ENCODE measurements around the gene RANBP3L. TPM values are rescaled to one million over a fixed set of nuclear protein-coding genes. Genes with fewer than 3 reads are reported as not detected.
"Not testable (repeated sequence)": the region's sequence is repeated elsewhere in the genome, so short reads cannot be mapped to it uniquely, and the experiment has no call there.

Gene RANBP3L, protein sequence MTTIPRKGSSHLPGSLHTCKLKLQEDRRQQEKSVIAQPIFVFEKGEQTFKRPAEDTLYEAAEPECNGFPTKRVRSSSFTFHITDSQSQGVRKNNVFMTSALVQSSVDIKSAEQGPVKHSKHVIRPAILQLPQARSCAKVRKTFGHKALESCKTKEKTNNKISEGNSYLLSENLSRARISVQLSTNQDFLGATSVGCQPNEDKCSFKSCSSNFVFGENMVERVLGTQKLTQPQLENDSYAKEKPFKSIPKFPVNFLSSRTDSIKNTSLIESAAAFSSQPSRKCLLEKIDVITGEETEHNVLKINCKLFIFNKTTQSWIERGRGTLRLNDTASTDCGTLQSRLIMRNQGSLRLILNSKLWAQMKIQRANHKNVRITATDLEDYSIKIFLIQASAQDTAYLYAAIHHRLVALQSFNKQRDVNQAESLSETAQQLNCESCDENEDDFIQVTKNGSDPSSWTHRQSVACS
- 0.08 TPM for polyA plus RNA-seq (2013, experiment 1 of 2; ENCODE audit: insufficient read length)
- polyA plus RNA-seq (2013, experiment 2 of 2; ENCODE audit: insufficient read length), result 0.21 TPM

DNA sequence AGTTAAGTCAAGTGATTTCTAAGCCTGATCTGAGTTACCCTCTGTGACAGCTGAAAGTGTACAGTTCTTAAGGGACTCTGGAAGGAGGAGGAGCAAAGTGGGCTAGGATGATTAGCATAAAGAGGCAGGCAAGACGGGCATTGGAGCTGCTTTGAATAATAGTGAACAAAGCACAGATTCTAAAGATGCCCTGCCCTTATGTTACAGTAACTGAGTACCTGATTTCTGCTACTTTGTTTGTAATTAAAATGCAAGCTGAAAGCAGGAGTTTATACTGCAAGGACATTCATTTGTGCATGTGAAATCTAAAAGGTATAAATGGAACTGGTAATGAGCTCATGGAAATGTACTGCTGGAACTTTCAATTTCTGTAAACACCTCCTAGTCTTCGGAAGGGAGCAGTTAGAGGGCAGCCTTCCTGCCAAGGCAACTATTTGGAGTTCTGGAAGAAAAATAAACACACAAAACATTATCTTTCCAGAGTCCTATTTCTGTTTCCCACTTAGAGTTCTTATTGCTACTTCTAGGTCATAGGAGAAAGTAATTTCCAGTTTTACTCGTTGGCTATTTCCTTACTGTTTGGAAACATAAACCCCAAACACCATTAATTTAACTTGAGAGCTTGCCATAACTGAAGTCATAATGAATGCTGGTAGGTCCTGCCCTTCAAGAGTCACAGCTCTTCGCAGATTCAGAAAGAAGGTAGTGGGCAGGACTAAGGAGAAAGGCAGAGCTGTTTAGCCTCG, at the start of gene RANBP3L:
Gene RANBP3L (minus strand): TSS at position 45 of the 746 bp plus-strand sequence. CDS start 486 bp downstream, outside the sequence.
- no peak for DNase-seq

DNA sequence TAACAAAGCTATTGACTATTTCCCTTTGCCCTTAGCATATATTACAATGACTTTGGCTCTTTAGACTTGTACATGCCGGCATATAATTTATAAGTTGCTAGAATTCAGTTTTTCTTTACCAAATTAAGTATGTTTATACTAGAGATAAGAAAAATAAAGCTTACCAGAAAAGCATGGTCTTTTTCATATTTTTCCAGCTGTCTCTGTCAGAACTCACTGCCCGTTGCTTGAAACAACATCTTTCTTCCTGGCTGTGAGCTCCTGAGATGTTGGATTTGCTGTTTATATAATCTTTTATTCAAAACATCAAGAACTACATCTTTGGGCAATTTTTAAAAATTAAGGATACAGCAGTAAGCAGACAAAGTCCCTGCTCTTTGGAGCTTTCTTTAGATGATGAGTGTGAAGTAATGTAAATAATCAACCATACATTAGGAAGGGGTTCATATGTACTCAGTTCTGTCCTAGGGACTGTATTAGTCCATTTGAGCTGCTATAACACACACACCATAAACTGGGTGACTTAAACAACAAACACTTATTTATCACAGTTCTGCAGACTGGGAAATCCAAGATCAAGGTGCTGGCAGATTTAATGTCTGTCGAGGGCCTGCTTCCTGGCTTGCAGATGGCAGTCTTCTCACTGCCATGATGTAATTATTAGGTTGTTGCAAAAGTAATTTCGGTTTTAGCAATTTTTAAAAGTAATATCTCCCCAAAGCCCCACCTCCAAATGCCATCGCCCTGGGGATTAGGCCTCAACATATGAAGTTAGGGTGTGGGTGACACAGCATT, 45.4 kb upstream of the RANBP3L start:
- DNase-seq, result no peak

DNA sequence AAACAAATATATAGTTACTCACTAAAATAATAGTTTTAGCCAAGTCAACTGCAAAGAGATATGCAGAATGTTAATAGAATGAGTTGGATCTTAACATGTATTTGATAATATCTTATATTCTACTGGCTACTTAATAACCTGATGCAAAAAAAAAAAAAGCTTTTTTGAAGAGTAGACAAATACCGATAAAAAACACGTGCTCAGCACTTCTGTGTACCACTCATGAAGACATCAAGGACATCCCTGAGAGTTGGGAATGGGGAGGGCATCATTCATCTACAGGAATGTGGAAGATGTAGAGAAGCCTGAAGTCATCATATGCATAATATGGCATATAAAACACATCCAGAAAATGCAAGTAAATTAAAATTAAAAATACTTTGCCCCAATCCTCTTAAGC, 43.2 kb upstream of the RANBP3L start:
- DNase-seq, result no peak

DNA sequence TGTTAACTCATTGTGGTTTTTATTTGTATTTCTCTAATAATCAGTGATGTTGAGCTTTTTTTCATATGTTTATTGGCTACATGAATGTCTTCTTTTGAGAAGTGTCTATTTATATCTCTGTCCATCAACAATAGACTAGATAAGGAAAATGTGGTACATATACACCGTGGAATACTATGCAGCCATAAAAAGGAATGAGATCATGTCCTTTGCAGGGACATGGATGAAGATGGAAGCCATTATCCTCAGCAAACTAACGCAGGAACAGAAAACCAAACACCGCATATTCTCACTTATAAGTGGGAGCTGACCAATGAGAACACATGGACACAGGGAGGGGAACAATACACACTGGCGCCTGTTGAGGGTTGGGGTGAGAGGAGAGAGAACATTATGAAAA, 40.0 kb upstream of the RANBP3L start:
- not testable (repeated sequence) for DNase-seq

DNA sequence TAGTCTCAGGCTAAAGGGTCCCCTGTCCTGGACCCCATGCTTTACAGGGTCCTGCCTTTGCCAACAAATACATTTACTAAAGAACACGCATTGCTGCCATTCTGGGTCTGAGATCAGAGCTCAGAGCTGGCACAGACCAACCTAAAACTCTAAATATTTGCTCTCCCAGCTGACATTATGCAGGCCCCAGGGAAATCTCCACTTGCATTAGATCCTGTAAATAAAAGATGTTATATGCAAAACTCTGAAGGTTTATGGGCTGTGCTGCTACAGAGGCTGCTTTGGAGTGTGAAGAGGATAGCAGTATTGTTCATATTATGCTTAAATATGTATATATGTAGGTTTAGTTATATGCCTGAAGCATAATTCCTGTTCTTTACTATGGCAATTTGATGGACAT, 35.9 kb upstream of the RANBP3L start:
- no peak for DNase-seq

DNA sequence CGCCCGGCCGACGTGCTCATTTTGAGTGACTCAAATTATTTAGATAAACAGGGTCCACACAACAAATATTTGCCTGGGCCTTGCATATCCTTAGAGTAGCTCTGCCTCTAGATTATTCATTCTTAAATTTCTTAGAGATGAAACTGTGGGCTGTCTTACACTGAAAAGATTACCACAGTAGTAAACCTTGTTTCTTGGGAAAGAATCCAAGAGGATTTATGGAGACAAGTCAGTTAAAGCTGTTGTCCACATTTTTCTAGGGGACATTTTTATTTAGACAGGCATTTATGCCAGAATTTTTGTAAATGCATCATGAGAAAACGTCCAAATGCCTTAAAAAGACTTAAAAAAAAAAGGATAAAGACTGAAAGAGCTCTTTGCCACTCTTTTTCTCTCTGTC, 32.6 kb upstream of the RANBP3L start:
- no peak for DNase-seq

DNA sequence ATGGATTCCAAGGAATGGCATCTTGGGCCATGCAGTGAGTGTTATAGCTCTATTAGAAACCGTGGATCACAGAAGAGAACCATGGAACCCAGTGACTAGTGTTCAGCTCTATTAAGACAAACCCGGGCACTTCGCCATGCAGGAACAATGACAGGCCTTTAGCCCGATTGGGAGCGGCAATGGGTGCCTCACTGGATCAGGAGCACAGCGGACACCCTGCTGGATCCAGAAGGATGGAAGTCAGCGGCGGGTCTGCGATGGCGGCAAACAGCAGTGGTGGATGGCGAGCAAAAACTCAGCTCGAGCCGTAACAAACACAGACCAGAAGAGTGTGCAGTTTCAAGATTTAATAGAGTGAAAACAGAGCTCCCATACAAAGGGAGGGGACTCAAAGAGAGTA, 31.0 kb upstream of the RANBP3L start:
- DNase-seq, result not testable (repeated sequence)

DNA sequence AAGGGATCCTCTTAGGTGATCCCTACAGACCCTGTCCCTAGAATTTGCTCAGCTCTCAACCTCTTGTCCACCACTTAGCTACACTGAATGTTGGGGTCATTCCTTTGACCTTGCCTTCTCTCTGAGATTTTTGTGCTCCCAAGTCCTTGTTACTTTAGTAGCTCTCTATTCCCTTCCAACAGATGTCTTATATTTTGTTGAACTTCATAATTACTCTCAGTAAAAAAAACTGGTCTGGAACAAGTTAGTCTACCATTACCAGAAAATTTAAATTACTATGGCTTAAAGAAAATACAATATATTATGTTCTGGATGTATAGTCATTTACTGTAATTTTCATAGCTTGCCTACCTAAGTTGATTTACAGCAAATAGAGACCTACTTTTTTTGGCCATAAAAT, 23.5 kb upstream of the RANBP3L start:
- no peak for DNase-seq

DNA sequence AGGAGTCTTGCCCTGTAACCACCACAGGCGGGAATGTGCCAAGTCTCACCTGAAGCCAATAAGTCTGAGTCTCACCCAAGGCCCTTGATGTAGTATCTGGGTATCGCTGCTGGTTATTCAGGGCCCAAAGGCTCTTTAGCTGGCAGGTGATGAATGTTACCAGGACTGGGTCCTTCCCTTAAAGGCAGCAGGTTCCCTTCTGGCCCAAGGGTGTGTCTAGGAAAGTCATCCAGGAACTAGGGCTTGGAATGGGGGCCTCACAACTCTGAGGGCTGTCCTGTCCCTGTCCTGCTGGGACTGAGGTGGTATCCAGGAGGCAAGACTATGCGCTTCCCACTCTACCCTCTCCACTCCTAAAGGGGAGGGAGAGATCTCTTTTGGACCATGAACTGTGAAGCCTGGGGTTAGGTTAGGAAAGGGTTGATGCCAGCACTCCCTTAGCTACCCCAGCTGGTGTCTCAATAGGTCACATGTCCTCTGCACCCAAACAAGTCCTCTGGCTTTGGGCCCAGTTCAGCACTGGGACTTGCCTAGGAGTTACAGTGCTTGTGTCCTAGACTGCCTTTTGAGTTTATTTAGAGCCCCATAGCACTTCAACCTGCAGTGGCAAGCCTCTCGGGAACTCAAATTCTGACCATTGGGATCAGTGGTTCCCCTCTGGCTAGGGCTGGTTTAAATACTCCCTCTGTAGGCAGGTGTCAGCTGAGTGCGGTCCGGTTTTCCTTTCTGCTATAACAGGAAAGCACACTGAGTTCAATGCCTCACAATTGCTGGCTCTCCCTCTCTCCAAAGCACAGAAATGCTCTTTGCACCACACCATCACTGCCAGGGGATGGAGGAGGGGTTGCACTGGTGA, 22.5 kb upstream of the RANBP3L start:
- no peak for DNase-seq

DNA sequence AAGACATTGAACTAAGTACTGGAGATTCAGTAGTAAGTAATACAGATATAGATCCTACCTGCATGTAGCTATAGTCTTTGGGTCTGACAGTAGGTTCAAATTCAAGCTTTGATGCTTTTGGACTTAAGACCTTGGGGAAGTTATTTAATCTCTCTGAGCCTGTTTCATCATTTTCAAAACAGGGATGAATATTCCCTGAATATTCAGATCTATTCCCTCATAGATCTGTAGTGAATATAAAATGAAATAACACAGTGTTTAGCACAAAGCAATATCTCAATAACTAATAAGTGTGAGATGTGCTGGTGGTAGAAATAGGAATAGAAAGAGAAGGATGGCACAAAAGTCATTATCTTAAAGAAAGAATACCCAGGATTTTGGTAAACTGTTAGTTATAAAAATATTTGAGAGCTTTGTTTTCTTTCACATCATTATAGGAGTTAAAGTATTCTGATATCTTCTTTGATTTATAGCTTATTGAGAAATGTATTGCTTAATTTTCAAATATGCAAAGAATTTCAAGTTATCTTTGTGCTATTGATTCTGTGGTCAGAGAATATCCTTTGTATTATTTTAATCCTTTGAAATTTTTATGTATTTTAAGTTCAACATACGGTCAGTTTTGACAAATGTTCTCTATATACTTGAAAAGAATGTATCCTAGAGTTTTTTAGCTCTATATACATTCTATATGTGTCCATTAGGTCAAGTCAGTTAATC, 11.4 kb upstream of the RANBP3L start:
- no peak for DNase-seq

DNA sequence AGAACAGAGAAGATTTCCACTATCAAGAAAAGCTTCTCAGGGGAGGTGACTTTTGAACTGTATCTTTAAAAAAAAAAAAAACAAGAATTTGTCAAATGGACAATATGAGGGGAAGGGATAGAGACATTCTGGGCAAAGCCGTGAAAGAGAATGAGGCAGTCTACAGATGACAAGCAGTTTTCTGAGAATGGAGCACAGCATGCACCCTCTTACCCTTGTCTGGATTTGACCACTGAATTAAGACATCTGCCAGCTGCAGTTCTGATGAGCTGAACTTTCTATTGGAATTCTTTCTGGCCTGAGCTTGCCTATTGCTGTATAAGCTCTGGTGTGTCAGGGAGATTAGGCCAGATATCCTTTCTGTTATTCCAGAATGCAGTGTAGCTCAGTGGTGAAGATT, 10.3 kb upstream of the RANBP3L start:
- DNase-seq, result no peak

DNA sequence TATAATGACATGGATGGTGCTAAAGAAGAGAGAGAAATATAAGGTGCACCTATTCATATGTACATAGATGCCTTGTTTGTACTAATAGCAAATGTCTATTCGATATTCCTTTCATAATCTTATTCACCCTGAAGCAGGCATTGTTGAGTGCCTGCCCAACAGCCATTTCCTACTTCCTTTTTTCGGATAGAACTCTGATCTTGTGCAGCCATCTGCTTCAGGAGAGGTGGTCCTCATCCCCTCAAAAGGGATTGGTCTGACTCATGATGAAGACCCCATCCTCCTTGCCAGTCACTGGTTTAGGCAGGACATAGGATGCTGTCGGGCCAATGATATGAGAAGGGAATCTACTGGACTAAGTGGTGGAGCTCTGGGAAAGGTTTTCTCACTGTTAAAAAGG, 8.4 kb upstream of the RANBP3L start:
- DNase-seq, result no peak

DNA sequence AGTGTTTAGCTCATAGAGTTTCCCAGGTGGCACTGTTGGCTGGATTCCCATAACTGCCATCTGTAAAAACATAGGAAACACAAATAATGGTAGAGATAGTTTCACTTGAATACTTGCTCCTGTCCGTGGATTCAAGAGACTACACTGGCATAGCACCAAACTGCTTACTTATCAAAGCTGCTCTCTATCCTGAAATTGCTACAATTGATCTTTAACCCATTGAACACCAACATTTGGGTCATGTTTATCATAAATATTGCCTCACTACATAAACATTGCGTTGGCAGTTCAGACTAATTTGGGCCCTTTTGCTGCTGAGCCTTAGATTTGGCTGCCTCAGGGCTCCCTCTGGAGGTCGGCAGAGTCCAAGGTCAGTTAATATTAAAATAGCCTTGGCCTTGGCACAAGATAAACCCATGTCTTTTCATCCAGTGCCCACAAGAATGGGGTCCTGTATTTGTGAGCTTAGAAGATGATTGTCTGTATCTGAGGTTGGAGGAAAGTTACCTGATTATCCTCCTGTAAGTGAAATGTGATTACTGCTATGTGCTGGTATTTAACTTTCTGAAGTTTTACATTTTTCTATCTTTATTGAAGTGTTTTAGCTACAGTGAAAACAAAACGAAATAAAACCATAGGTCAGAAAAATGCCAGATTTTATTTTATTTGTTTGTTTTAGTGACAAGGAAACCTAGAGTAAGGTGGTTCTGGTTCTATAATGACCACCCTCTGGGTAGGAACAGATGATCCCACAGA, 4.0 kb upstream of the RANBP3L start:
- DNase-seq, result peak; percentile 55

DNA sequence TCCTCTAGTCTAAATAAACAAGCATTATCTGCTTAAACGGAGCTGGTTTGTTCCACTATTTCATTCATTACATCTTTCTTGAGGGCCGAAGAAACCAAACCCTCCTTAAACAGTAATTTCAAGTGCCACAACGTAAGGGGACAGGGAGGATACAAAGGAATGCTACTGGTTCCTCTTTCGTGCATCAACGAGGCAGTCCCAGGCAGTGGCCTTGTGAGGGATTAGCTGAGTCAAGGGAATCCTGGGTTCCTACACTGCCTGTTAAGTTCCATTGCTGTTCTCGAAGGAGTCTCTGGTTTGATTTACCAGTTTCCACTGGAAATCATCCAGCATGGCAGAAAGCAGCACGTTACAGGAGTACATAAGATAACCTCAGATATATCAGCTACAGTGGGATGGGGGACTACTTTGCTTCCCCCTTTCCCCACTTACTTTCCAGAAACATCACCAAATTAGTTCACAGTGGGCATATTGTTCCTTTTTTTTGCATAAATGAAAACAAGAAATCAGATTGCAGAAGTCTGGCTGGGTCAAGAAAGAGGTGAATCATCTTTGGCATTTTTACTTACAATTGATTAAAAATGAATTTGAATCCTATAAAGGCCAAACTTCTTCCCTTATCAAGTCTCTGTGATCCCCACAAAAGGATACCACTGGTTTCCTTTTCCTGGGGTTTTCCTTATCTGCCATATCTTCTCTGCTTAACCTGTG, 2.5 kb upstream of the RANBP3L start:
- no peak for DNase-seq

DNA sequence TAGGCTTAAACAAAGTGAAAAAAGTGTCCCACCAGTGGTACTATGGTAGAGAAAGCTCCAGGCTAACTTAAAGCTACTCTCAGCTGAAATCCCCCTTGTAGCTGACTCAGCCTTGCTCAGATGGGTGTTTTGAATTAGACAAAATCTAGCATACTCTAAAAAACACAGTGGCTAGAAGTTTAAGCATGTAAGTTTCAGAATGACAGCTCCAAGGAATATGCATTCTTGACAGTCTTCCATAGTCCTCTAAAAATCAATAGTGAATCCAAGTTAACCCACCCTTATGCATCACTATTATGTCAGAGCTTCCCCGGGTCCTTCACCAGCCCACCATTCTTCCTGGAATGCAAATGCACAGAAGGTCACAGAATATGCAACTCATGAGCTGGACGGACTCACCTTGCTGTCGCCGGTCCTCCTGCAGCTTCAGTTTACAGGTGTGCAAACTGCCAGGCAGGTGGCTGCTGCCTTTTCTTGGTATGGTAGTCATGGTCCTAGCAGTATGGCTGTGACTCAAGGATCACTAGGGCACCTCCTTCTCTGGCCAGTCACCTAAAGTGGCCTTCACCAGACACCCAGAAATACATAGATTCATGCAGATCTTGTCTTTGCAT, 668 bp downstream of the RANBP3L start:
- no peak for DNase-seq

DNA sequence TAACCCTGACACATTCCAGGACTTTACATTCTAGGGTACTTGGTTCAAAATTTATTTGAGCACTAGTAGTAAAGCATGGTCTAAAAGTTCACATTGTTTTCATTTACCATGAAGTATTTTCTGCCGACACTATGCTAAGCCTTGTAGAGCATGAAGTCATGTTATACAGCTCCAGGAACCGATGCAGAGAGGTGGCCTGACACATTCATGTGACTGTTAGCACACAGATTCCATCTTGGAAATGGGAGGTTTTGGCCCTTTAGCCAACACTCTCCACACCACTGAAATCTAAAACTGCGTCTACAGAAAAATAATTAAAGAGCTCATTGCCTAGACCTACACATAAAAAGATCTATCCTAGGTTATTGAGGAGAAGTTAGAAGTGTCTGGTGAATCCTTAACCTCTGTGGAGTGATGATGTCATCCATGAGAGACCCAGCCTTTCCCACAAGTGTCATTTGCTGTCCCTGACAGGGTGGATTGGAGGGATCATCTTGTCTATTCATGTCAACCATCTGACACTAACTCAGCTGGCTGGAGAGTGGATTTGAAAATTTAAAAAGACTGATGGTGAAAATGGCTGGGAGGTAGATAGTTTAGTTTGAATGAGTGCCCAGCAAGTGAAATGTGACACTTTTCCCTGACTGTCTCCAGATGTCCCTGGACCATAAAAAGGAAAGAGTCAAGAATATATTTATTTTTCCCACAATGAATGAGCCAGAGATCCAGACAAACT, 1.3 kb downstream of the RANBP3L start:
- DNase-seq, result peak; percentile 58

DNA sequence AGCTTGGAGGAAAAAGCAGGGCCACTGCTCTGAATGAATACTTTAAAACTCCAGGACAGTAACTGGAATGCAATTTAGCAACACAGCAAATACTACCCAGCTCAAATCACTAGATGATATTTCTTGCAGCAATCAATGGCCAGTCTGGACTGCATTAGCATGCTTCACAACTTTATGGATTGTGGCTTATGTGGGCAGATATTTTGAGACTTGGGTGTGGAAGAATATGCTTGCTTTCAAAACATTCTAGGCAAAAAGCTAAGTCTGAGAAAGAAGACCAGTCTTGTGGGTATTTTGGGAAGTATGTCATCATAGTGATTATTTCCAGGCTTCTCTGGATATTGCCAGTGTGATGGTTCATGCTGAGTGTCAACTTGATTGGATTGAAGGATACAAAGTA, 3.1 kb downstream of the RANBP3L start:
- DNase-seq, result peak; percentile 86

DNA sequence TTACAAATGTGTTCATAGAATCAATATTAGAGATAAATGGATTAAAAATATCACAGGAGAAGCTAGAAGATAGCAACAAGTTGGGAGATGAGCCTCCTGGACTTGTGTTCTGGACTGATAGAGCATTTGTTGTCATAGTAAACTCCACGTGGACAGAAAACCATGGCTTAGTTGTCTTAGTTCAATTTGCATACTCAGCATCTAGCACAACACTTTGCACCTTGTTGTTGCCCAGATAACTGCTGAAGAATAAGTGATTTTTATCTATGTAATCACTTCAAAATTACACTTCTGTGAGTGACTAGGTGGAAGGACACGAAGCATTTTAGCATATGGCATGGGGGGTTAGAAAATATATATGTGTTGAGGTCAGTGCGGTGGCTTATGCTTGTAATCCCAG, 4.0 kb downstream of the RANBP3L start:
- no peak for DNase-seq

Data from fibroblast of skin of scalp (primary cell).